Measurements from ENCODE around the gene MAP2K2. TPM values are rescaled to one million over a fixed set of nuclear protein-coding genes. Genes with fewer than 3 reads are reported as not detected.
A peak's percentile ranks its signal among the peaks of the same experiment; 100 is the strongest.

The MAP2K2 gene
- total and polyA plus RNA-seq, 9 of the 15 experiments (the other 6 are each of a cell fraction or from before 2014, with no cell fraction given), result 1.0 to 151 (median 58.3) TPM

GRCh38 chr19:4066176-4066606 is 57.7 kb downstream of the MAP2K2 start (continued):
- TF ChIP-seq, protein P1, sequence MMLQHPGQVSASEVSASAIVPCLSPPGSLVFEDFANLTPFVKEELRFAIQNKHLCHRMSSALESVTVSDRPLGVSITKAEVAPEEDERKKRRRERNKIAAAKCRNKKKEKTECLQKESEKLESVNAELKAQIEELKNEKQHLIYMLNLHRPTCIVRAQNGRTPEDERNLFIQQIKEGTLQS (IDR thresholded peaks at IDR 0.05), result no peak
- TF ChIP-seq, protein P1 (CRISPR knock-in tag; conservative IDR thresholded peaks at IDR 0.05), result no peak
- TF ChIP-seq WHSC1 (IDR thresholded peaks at IDR 0.05; ENCODE audit: low read length), result no peak
- peak; percentile 2 for TF ChIP-seq TBP (optimal IDR thresholded peaks at IDR 0.05; ENCODE audit: low read depth, low read length)
- no peak for TF ChIP-seq RAD51 (IDR thresholded peaks at IDR 0.05; ENCODE audit: borderline replicate concordance, low read depth)
- TF ChIP-seq, protein P2, sequence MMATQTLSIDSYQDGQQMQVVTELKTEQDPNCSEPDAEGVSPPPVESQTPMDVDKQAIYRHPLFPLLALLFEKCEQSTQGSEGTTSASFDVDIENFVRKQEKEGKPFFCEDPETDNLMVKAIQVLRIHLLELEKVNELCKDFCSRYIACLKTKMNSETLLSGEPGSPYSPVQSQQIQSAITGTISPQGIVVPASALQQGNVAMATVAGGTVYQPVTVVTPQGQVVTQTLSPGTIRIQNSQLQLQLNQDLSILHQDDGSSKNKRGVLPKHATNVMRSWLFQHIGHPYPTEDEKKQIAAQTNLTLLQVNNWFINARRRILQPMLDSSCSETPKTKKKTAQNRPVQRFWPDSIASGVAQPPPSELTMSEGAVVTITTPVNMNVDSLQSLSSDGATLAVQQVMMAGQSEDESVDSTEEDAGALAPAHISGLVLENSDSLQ (IDR thresholded peaks at IDR 0.05), result no peak
- no peak for TF ChIP-seq TEAD1 (CRISPR knock-in tag; IDR thresholded peaks at IDR 0.05)
- no peak for TF ChIP-seq CAMTA2 (CRISPR knock-in tag; conservative IDR thresholded peaks at IDR 0.05)
- no peak for TF ChIP-seq CBX3 (IDR thresholded peaks at IDR 0.05; ENCODE audit: borderline replicate concordance in 1 of 2, low read length in 2 of 2)
- no peak for TF ChIP-seq BRCA1 (IDR thresholded peaks at IDR 0.05)
- TF ChIP-seq BRCA1 (CRISPR knock-in tag; IDR thresholded peaks at IDR 0.05), result no peak
- TF ChIP-seq ZNF512 (tag; IDR thresholded peaks at IDR 0.05), result no peak
- no peak for TF ChIP-seq ZNF384 (IDR thresholded peaks at IDR 0.05; ENCODE audit: low read depth, low read length)
- TF ChIP-seq, protein P3, sequence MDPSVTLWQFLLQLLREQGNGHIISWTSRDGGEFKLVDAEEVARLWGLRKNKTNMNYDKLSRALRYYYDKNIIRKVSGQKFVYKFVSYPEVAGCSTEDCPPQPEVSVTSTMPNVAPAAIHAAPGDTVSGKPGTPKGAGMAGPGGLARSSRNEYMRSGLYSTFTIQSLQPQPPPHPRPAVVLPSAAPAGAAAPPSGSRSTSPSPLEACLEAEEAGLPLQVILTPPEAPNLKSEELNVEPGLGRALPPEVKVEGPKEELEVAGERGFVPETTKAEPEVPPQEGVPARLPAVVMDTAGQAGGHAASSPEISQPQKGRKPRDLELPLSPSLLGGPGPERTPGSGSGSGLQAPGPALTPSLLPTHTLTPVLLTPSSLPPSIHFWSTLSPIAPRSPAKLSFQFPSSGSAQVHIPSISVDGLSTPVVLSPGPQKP (CRISPR knock-in tag; IDR thresholded peaks at IDR 0.05), result no peak
- TF ChIP-seq YY1 (IDR thresholded peaks at IDR 0.05; ENCODE audit: borderline replicate concordance in 1 of 3, control insufficient read depth in 1 of 3, extremely low read depth in 1 of 3, insufficient read depth in 3 of 3, insufficient read length in 1 of 3, insufficient replicate concordance in 2 of 3, low read depth in 1 of 3, low read length in 2 of 3), result peak in 1 of 3 experiments; percentile 45
- no peak for TF ChIP-seq BRF1 (IDR thresholded peaks at IDR 0.05; ENCODE audit: borderline replicate concordance, extremely low read depth, insufficient read length)
- TF ChIP-seq ZBTB9 (CRISPR knock-in tag; IDR thresholded peaks at IDR 0.05), result 0 out of 2 replicates have a peak, but pooled peaks have one; percentile 22
- TF ChIP-seq ILF3 (IDR thresholded peaks at IDR 0.05; ENCODE audit: borderline replicate concordance), result no peak
- no peak for TF ChIP-seq ZKSCAN3 (CRISPR knock-in tag; IDR thresholded peaks at IDR 0.05)
- TF ChIP-seq ZNF830 (CRISPR knock-in tag; IDR thresholded peaks at IDR 0.05), result no peak
- TF ChIP-seq CREB3L1 (IDR thresholded peaks at IDR 0.05; ENCODE audit: borderline replicate concordance, low read depth), result no peak
- no peak for TF ChIP-seq RB1 (IDR thresholded peaks at IDR 0.05; ENCODE audit: low read depth)
